Adrenal gland (tissue), 12 donors: ENCODE data around the gene NR1D1. TPM values are rescaled to one million over a fixed set of nuclear protein-coding genes. Genes with fewer than 3 reads are reported as not detected.

Experiments
- DNase-seq, 7 donors: peaks; one replicate each; pipeline ENCODE4 v3.0.0-alpha.2; 2019 to 2020
- H3K27ac ChIP-seq, 5 donors: fragments of 200-600 bp; sonication (generic) in 4 of 5; 1 replicate in 3 of 5; 2 replicates in 2 of 5; pipeline versions ENCODE4 v1.5.1 to v1.8.0; 2016 to 2020; ENCODE audit warnings: mild to moderate bottlenecking in 1 of 5
- H3K27me3 ChIP-seq: fragments of 200-600 bp; 2 replicates; pipeline ENCODE4 v1.8.0; 2021
- H3K36me3 ChIP-seq, 2 donors: fragments of 200-600 bp; replicated peaks in 1 of 2; 1 replicate in 1 of 2; 2 replicates in 1 of 2; pipeline versions ENCODE4 v1.5.1 to v1.8.0; 2018 to 2022
- H3K4me1 ChIP-seq, 2 donors: fragments of 200-600 bp; replicated peaks in 1 of 2; 1 replicate in 1 of 2; 2 replicates in 1 of 2; pipeline versions ENCODE4 v1.5.1 to v1.8.0; 2018 to 2021
- H3K4me3 ChIP-seq, 4 donors: fragments of 200-600 bp; sonication (generic) in 3 of 4; one replicate each; pipeline ENCODE4 v1.5.1; 2016 to 2018
- H3K9me3 ChIP-seq, 3 donors: fragments of 200-600 bp; sonication (generic) in 1 of 3; replicated peaks in 1 of 3; 1 replicate in 2 of 3; 2 replicates in 1 of 3; pipeline versions ENCODE4 v1.5.1 to v1.8.0; 2016 to 2021
- POLR2A ChIP-seq, 2 donors: fragments of 450-650 bp; IDR thresholded peaks; one replicate each; pipeline ENCODE4 v1.6.1; 2017; ENCODE audit warnings: antibody characterized with exemption in 2 of 2, mild to moderate bottlenecking in 2 of 2, moderate library complexity in 1 of 2
- WGBS, 4 donors: extraction: QIAGEN DNeasy Blood & Tissue Kit in 2 of 4; methylation state at CpG; one replicate each; pipeline versions ENCODE4 v1.1.5 to v1.1.7; 2013 to 2017; 5-methylcytosine and 5-hydroxymethylcytosine counted together
- intact Hi-C, 2 donors: fragments of 100-400 bp; cut with DNase I; formaldehyde crosslinking; loops; one replicate each; pipeline versions ENCODE4 v1.14.1 to v1.15.0; 2022 to 2023
- polyA plus RNA-seq, 3 donors: library from polyadenylated mRNA; stranded (reverse); fragments of 200-250 nt in 2 of 3; fragments of 350-450 nt in 1 of 3; fragmentation: Illumina TruSeq in 1 of 3; extraction: RNeasy Lipid Tissue Mini Kit (QIAGEN cat#74804) in 1 of 3; gene quantifications; one replicate each; pipeline ENCODE4 v1.2.3, GENCODE V29; 2013 to 2014
- total RNA-seq, 9 donors: library from RNA; depleted of rRNA in 4 of 9; stranded (reverse); fragments of >200 nt in 4 of 9; fragments of 120-200 nt in 1 of 9; fragmentation: NEBNext Ultra II Directional in 1 of 9; extraction: Animal tissue kit (Norgen Biotek cat#: 25700) in 1 of 9; gene quantifications; one replicate each; pipeline versions ENCODE4 v1.1.0 to v1.2.4, GENCODE V29; 2013 to 2023
- TF ChIP-seq, protein P1 (sequence below), 6 experiments: fragments of 450-650 bp in 4 of 6; fragments of 200-600 bp in 2 of 6; sonication (generic) in 1 of 6; IDR thresholded peaks; 1 replicate in 5 of 6; 2 replicates in 1 of 6; pipeline versions ENCODE4 v1.5.1 to v1.8.0; 2016 to 2021; ENCODE audit warnings: antibody characterized with exemption in 6 of 6, mild to moderate bottlenecking in 2 of 6, moderate library complexity in 1 of 6
- donor health status: healthy with polysubstance abuse.
- donor health status: Bipolar disorder and iron deficiency.
- donor health status: DM: yes; HTN: yes; CAD: no.
- donor health status: DM: no; HTN: no; CAD: no.
- donor health status: DM: no; HTN: no; CAD: no.
- donor health status: DM: yes; HTN: yes; CAD: no.

NR1D1 gene
- total and polyA plus RNA-seq, 12 donors: 3.4 to 69.1 (median 35.5) TPM

DNA sequence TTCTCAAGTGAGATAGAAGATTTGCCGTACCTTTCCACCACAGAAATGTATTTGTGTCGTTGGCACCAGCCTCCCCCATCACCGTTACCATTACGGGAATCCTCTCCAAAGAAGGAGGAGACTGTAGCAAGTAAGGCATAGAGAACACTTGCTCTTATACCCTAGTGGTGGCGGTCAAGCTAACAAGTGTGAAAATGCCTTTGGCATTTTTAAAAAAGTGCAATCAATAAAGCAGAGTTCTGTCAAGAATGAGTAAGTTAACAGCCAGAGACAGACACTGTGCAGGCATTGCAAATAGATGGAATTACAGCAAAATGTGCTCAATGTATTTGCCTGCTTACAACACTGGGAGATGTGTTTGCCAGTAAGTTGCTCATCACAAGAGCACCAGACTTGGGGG, 29.1 kb upstream of the NR1D1 start:
- H3K4me1 ChIP-seq: peaks cover 5 to 13% of the 10 kb centered on the region in 2 donors
- no peaks in the 10 kb centered on the region for H3K27me3 ChIP-seq
- DNase-seq: peak in 1 of 7 donors; percentile 44
- 77 to 88% (median 83%) methylated on average over 5 of the region's 5 CpGs for WGBS, 4 donors
- no peak for TF ChIP-seq POLR2A (IDR thresholded peaks at IDR 0.05)
- TF ChIP-seq, protein P1, sequence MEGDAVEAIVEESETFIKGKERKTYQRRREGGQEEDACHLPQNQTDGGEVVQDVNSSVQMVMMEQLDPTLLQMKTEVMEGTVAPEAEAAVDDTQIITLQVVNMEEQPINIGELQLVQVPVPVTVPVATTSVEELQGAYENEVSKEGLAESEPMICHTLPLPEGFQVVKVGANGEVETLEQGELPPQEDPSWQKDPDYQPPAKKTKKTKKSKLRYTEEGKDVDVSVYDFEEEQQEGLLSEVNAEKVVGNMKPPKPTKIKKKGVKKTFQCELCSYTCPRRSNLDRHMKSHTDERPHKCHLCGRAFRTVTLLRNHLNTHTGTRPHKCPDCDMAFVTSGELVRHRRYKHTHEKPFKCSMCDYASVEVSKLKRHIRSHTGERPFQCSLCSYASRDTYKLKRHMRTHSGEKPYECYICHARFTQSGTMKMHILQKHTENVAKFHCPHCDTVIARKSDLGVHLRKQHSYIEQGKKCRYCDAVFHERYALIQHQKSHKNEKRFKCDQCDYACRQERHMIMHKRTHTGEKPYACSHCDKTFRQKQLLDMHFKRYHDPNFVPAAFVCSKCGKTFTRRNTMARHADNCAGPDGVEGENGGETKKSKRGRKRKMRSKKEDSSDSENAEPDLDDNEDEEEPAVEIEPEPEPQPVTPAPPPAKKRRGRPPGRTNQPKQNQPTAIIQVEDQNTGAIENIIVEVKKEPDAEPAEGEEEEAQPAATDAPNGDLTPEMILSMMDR (IDR thresholded peaks at IDR 0.05): no peak
- H3K36me3 ChIP-seq: peaks cover 0 to 87% of the 10 kb centered on the region in 2 donors
- H3K4me3 ChIP-seq: no peak overlapping the region
- no peaks in the 10 kb centered on the region for H3K9me3 ChIP-seq
- no peak overlapping the region for H3K27ac ChIP-seq
- intact Hi-C loops: no loop called here

DNA sequence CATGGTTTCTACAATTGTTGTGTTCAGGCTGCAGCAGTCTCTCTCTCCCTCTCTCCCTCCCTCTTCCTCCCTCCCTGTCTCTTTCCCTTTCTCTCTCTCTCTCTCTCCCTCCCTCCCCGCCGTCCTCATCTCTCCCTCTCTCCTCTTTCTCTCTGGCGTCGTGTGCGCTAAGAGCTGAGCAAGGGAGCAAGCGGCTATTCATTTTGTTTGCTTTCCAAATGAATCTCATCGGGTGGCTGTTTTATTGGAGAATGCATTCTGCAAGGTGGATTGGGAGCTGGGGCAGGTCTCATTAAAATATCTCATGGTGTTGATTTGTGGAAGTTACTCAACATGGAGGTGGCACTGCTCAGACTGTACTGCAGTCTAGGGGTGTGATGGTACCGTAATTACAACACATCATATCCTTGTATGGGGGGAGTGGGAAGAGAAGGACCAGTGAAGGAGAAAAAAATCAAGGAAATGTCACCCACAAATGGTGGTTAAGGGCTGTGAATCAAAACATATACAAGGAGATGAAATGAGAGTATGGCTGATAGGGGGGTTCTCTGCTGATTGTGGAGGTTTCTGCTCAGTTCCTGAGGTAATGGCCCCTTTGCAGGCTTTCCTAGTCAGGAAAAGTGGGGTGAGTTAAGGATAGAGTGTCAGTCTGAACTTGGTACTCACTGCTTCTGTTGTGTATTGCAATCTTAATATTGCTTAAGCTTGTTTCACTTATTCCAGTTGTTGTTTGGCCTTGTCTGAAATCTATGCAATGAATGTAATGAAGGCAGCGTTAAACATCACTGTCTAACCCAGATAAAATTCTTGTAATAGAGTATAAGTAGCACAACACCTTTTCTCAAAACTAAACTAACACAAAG, 24.1 kb upstream of the NR1D1 start:
- Histone ChIP-seq H3K27ac (peak overlapping the region in 3 of 5 donors; percentile 23 to 95 (median 40)), H3K36me3 (peaks cover 0 to 39% of the 10 kb centered on the region in 2 donors), H3K9me3 (no peaks in the 10 kb centered on the region), H3K4me3 (peak overlapping the region in 2 of 4 donors; percentile 98 to 99), H3K4me1 (peaks cover 19 to 33% of the 10 kb centered on the region in 2 donors), H3K27me3 (no peaks in the 10 kb centered on the region)
- TF ChIP-seq, protein P1 (IDR thresholded peaks at IDR 0.05): no peak
- TF ChIP-seq POLR2A (IDR thresholded peaks at IDR 0.05): peak in 1 of 2 donors; percentile 20
- WGBS, 4 donors: 2 to 5% (median 3%) methylated on average over 9 of the region's 9 CpGs
- intact Hi-C loops: loop anchor here in 1 of 2 donors (5.0 kb wide), 1 partner anchor 43 kb away; no protein-coding TSS in a partner anchor
- peak in 4 of 7 donors; percentile 42 to 54 (median 50) for DNase-seq

DNA sequence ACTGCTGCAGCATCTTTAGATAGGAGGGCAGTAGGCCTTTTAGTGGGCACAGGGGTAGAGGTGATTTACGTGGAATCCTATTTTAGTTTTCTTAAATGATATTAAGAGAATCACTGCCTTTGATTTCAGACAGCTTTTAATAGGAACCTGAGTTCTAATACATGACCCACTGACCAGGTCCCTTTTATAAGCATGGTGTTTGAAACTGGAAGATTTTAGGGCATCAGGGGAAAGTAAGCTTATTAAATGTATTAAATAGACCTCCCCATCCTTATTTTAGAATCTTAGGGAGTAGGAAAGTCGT, 23.4 kb upstream of the NR1D1 start:
- Histone ChIP-seq H3K4me1 (peaks cover 19 to 33% of the 10 kb centered on the region in 2 donors), H3K9me3 (no peaks in the 10 kb centered on the region), H3K27ac (peak overlapping the region in 3 of 5 donors; percentile 93 to 97 (median 95)), H3K4me3 (peak overlapping the region; percentile 70 to 99 (median 92)), H3K36me3 (peaks cover 0 to 32% of the 10 kb centered on the region in 2 donors), H3K27me3 (no peaks in the 10 kb centered on the region)
- TF ChIP-seq, protein P1 (IDR thresholded peaks at IDR 0.05): no peak
- TF ChIP-seq POLR2A (IDR thresholded peaks at IDR 0.05): no peak
- no peak for DNase-seq
- intact Hi-C loops: loop anchor here in 1 of 2 donors (5.0 kb wide), 1 partner anchor 44 kb away; no protein-coding TSS in a partner anchor
- WGBS, 4 donors: 0% methylated on average over 2 of the region's 2 CpGs

DNA sequence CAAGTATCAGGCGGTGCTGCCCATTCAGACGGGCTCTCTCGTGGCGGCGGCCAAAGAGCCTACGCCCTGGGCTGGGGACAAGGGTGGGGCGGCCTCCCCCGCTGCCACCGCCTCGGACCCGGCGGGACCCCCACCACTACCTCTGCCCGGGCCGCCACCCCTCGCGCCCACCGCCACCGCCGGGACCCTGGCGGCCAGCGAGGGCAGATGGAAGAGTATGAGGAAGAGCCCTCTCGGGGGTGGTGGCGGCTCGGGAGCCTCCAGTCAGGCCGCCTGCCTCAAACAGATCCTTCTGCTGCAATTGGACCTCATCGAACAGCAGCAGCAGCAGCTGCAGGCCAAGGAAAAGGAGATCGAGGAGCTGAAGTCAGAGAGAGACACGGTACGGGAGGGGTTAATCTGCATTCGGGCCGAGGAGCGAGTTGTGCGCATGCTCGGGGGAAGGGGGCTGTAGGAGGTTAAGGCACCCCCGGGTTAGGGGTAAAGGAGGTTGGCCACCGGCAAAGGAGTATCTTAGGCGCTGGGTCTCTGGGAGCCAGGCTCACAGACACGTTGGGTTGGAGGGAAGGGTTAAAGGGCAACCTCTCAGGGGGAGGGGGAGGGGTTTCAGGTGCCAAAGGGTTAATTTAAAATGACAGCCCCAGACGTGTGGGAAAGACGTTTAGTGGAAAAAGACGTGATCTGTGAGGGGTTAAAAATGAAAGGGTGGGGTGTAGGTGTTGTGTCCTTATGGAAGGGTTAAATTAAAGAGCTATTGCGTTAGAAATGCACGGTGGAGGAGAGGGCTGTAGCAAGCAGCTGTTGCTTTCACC, 22.8 kb upstream of the NR1D1 start:
- DNase-seq: peak in 6 of 7 donors; percentile 51 to 74 (median 68)
- WGBS, 4 donors: 0 to 1% (median 0%) methylated on average over 15 to 43 of the region's 43 CpGs

More for the DNA sequence above, 22.8 kb upstream of the NR1D1 start:
- Histone ChIP-seq H3K4me3 (peak overlapping the region; percentile 70 to 99 (median 92)), H3K27ac (peak overlapping the region; percentile 31 to 97 (median 93)), H3K36me3 (peaks cover 0 to 27% of the 10 kb centered on the region in 2 donors), H3K27me3 (no peaks in the 10 kb centered on the region), H3K4me1 (peaks cover 19 to 33% of the 10 kb centered on the region in 2 donors), H3K9me3 (no peaks in the 10 kb centered on the region)
- TF ChIP-seq POLR2A (IDR thresholded peaks at IDR 0.05): no peak
- TF ChIP-seq, protein P1 (IDR thresholded peaks at IDR 0.05): peak in 2 of 6 experiments; percentile 5 to 11
- intact Hi-C loops: loop anchor here in 1 of 2 donors (5.0 kb wide), 1 partner anchor 44 kb away; no protein-coding TSS in a partner anchor
